Liver (tissue), 9 donors: ENCODE data around the gene SH2D5. TPM values are rescaled to one million over a fixed set of nuclear protein-coding genes. Genes with fewer than 3 reads are reported as not detected.

Source experiments
- DNase-seq: peaks from one replicate; pipeline ENCODE4 v3.0.0-alpha.2; 2017; ENCODE audit warnings: low spot score
- H3K27ac ChIP-seq, 2 donors: one replicate each; pipeline ENCODE4 v1.7.0; 2013; ENCODE audit warnings: inconsistent platforms in 2 of 2, low read length in 2 of 2, control low read depth in 1 of 2, low read depth in 1 of 2, mild to moderate bottlenecking in 1 of 2
- H3K27me3 ChIP-seq, 4 donors: one replicate each; pipeline versions ENCODE4 v1.6.1 to v1.7.0; 2013; ENCODE audit warnings: low read length in 3 of 4, inconsistent platforms in 1 of 4, mild to moderate bottlenecking in 1 of 4, moderate library complexity in 1 of 4; ENCODE audit not compliant: control insufficient read depth in 4 of 4, insufficient read depth in 4 of 4
- H3K36me3 ChIP-seq, 4 donors: one replicate each; pipeline versions ENCODE4 v1.6.1 to v1.7.0; 2013; ENCODE audit warnings: low read length in 3 of 4, mild to moderate bottlenecking in 3 of 4, low read depth in 1 of 4, moderate library complexity in 1 of 4; ENCODE audit not compliant: control insufficient read depth in 4 of 4, insufficient read depth in 3 of 4
- H3K4me1 ChIP-seq, 4 donors: one replicate each; pipeline versions ENCODE4 v1.6.1 to v1.7.0; 2013; ENCODE audit warnings: low read length in 3 of 4, mild to moderate bottlenecking in 3 of 4, moderate library complexity in 1 of 4; ENCODE audit not compliant: control insufficient read depth in 4 of 4, insufficient read depth in 4 of 4
- H3K4me3 ChIP-seq, 3 donors: one replicate each; pipeline versions ENCODE4 v1.6.1 to v1.7.0; 2013; ENCODE audit warnings: low read length in 3 of 3, control low read depth in 1 of 3, low read depth in 1 of 3, mild to moderate bottlenecking in 1 of 3
- H3K9ac ChIP-seq, 2 donors: one replicate each; pipeline ENCODE4 v1.7.0; 2013; ENCODE audit warnings: low read length in 2 of 2, mild to moderate bottlenecking in 2 of 2, moderate library complexity in 2 of 2, control low read depth in 1 of 2, low read depth in 1 of 2
- H3K9me3 ChIP-seq, 4 donors: one replicate each; pipeline versions ENCODE4 v1.6.1 to v1.7.0; 2013; ENCODE audit warnings: low read length in 3 of 4; ENCODE audit not compliant: control insufficient read depth in 4 of 4
- EGR1 ChIP-seq, 2 donors: IDR thresholded peaks; 2 replicates each; pipeline ENCODE4 v1.6.1; 2016 to 2018; ENCODE audit warnings: antibody characterized with exemption in 2 of 2, low read depth in 2 of 2
- FOXA1 ChIP-seq: IDR thresholded peaks from 2 replicates; pipeline ENCODE4 v1.6.1; 2016; ENCODE audit warnings: antibody characterized with exemption
- FOXA2 ChIP-seq: IDR thresholded peaks from 2 replicates; pipeline ENCODE4 v1.6.1; 2016; ENCODE audit warnings: antibody characterized with exemption
- GABPA ChIP-seq, 2 donors: IDR thresholded peaks in 1 of 2; conservative IDR thresholded peaks in 1 of 2; 2 replicates each; pipeline ENCODE4 v1.6.1; 2016; ENCODE audit warnings: antibody characterized with exemption in 2 of 2, mild to moderate bottlenecking in 1 of 2, moderate library complexity in 1 of 2
- HNF4A ChIP-seq, 2 donors: conservative IDR thresholded peaks; 2 replicates each; pipeline ENCODE4 v1.6.1; 2016; ENCODE audit warnings: antibody characterized with exemption in 2 of 2, mild to moderate bottlenecking in 2 of 2
- HNF4G ChIP-seq: IDR thresholded peaks from 2 replicates; pipeline ENCODE4 v1.6.1; 2016; ENCODE audit warnings: antibody characterized with exemption
- JUND ChIP-seq, 2 donors: IDR thresholded peaks; 2 replicates each; pipeline ENCODE4 v1.6.1; 2016; ENCODE audit warnings: antibody characterized with exemption in 2 of 2
- NR2F2 ChIP-seq: IDR thresholded peaks from 2 replicates; pipeline ENCODE4 v1.6.1; 2016; ENCODE audit warnings: antibody characterized with exemption
- RAD21 ChIP-seq, 2 donors: IDR thresholded peaks; 2 replicates each; pipeline ENCODE4 v1.6.1; 2016; ENCODE audit warnings: antibody characterized with exemption in 2 of 2, mild to moderate bottlenecking in 2 of 2
- RXRA ChIP-seq, 2 donors: IDR thresholded peaks; 2 replicates each; pipeline ENCODE4 v1.6.1; 2017 to 2018; ENCODE audit warnings: antibody characterized with exemption in 2 of 2, mild to moderate bottlenecking in 1 of 2
- SP1 ChIP-seq: IDR thresholded peaks from 2 replicates; pipeline ENCODE4 v1.6.1; 2018; ENCODE audit warnings: antibody characterized with exemption, mild to moderate bottlenecking
- TAF1 ChIP-seq: conservative IDR thresholded peaks from 2 replicates; pipeline ENCODE4 v1.6.1; 2016; ENCODE audit warnings: antibody characterized with exemption, mild to moderate bottlenecking
- YY1 ChIP-seq: IDR thresholded peaks from 2 replicates; pipeline ENCODE4 v1.6.1; 2016; ENCODE audit warnings: antibody characterized with exemption, mild to moderate bottlenecking
- WGBS: extraction: QIAGEN DNeasy Blood & Tissue Kit; methylation state at CpG from one replicate; pipeline ENCODE4 v1.1.7; 2013; 5-methylcytosine and 5-hydroxymethylcytosine counted together
- polyA plus RNA-seq, 2 donors: library from polyadenylated mRNA; stranded (reverse) in 1 of 2; unstranded in 1 of 2; fragments of 200-250 nt in 1 of 2; fragments of >200 nt in 1 of 2; fragmentation: Nextera tagmentation in 1 of 2; extraction: Ambion mirVana in 1 of 2; gene quantifications; one replicate each; pipeline versions ENCODE4 v1.2.1 to v1.2.3, GENCODE V29; 2013 to 2015
- total RNA-seq, 2 donors: library from RNA; depleted of rRNA; stranded (reverse); fragments of >200 nt; gene quantifications; one replicate each; pipeline ENCODE4 v1.2.3, GENCODE V29; 2014
- TF ChIP-seq, protein P1 (sequence below): IDR thresholded peaks from 2 replicates; pipeline ENCODE4 v1.6.1; 2016; ENCODE audit warnings: antibody characterized with exemption, mild to moderate bottlenecking
- TF ChIP-seq, protein P2 (sequence below): IDR thresholded peaks from 2 replicates; pipeline ENCODE4 v1.6.1; 2016; ENCODE audit warnings: antibody characterized with exemption
- TF ChIP-seq, protein P3 (sequence below): fragments of 150-350 bp; IDR thresholded peaks from 2 replicates; pipeline ENCODE4 v1.5.1; 2017; ENCODE audit warnings: improper control_type of control experiment, low read depth, low read length; ENCODE audit not compliant: missing input control
- TF ChIP-seq, protein P4 (sequence below): IDR thresholded peaks from 2 replicates; pipeline ENCODE4 v1.6.1; 2016; ENCODE audit warnings: antibody characterized with exemption
- TF ChIP-seq, protein P5 (sequence below): IDR thresholded peaks from 2 replicates; pipeline ENCODE4 v1.6.1; 2016; ENCODE audit warnings: antibody characterized with exemption
- donor health status: healthy.
- donor health status: healthy.
- donor health status: healthy.
- donor health status: healthy.
- donor health status: healthy.

Gene SH2D5
- total and polyA plus RNA-seq, 4 donors, result 0.05 TPM; not detected in 3

DNA sequence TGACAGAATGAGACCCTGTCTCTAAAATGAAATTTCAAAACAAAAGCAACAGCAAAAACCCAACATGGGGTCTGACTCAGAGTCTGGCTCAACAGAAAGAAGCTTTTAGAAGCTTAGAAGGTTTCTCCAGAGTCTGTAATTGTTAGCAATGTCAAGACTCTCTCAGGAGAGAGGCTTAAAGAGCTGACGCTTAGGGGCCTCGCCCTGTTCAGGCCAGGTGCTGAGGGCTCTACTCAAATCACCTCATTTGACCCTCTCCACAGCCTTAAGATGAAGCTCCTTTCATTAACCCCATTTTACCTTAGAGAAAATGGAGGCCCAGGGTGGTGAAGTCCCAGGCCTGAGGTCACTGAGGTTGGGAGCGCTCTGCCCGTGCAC, 9.4 kb downstream of the SH2D5 start:
- no peak for DNase-seq
- no peak overlapping the region for H3K4me3 ChIP-seq
- no peak overlapping the region for H3K27ac ChIP-seq
- peaks cover 0 to under 1% (median 0%) of the 10 kb centered on the region in 4 donors for H3K4me1 ChIP-seq
- no peaks in the 10 kb centered on the region for H3K27me3 ChIP-seq
- no peak overlapping the region for H3K9ac ChIP-seq
- TF ChIP-seq RXRA (IDR thresholded peaks at IDR 0.05) (no peak), FOXA2 (no peak), HNF4A (conservative IDR thresholded peaks at IDR 0.05) (no peak), TAF1 (no peak), HNF4G (no peak), SP1 (no peak), YY1 (no peak), GABPA (IDR thresholded peaks at IDR 0.05 in 1 of 2, conservative IDR thresholded peaks at IDR 0.05 in 1 of 2) (no peak), RAD21 (IDR thresholded peaks at IDR 0.05) (no peak), JUND (IDR thresholded peaks at IDR 0.05) (no peak), NR2F2 (no peak), FOXA1 (no peak), EGR1 (IDR thresholded peaks at IDR 0.05; ENCODE audit: low read depth in 2 of 2) (no peak)
- TF ChIP-seq, protein P1, sequence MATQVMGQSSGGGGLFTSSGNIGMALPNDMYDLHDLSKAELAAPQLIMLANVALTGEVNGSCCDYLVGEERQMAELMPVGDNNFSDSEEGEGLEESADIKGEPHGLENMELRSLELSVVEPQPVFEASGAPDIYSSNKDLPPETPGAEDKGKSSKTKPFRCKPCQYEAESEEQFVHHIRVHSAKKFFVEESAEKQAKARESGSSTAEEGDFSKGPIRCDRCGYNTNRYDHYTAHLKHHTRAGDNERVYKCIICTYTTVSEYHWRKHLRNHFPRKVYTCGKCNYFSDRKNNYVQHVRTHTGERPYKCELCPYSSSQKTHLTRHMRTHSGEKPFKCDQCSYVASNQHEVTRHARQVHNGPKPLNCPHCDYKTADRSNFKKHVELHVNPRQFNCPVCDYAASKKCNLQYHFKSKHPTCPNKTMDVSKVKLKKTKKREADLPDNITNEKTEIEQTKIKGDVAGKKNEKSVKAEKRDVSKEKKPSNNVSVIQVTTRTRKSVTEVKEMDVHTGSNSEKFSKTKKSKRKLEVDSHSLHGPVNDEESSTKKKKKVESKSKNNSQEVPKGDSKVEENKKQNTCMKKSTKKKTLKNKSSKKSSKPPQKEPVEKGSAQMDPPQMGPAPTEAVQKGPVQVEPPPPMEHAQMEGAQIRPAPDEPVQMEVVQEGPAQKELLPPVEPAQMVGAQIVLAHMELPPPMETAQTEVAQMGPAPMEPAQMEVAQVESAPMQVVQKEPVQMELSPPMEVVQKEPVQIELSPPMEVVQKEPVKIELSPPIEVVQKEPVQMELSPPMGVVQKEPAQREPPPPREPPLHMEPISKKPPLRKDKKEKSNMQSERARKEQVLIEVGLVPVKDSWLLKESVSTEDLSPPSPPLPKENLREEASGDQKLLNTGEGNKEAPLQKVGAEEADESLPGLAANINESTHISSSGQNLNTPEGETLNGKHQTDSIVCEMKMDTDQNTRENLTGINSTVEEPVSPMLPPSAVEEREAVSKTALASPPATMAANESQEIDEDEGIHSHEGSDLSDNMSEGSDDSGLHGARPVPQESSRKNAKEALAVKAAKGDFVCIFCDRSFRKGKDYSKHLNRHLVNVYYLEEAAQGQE, result no peak
- TF ChIP-seq, protein P2, sequence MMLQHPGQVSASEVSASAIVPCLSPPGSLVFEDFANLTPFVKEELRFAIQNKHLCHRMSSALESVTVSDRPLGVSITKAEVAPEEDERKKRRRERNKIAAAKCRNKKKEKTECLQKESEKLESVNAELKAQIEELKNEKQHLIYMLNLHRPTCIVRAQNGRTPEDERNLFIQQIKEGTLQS, result no peak
- TF ChIP-seq, protein P3, sequence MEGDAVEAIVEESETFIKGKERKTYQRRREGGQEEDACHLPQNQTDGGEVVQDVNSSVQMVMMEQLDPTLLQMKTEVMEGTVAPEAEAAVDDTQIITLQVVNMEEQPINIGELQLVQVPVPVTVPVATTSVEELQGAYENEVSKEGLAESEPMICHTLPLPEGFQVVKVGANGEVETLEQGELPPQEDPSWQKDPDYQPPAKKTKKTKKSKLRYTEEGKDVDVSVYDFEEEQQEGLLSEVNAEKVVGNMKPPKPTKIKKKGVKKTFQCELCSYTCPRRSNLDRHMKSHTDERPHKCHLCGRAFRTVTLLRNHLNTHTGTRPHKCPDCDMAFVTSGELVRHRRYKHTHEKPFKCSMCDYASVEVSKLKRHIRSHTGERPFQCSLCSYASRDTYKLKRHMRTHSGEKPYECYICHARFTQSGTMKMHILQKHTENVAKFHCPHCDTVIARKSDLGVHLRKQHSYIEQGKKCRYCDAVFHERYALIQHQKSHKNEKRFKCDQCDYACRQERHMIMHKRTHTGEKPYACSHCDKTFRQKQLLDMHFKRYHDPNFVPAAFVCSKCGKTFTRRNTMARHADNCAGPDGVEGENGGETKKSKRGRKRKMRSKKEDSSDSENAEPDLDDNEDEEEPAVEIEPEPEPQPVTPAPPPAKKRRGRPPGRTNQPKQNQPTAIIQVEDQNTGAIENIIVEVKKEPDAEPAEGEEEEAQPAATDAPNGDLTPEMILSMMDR, result no peak
- TF ChIP-seq, protein P4, sequence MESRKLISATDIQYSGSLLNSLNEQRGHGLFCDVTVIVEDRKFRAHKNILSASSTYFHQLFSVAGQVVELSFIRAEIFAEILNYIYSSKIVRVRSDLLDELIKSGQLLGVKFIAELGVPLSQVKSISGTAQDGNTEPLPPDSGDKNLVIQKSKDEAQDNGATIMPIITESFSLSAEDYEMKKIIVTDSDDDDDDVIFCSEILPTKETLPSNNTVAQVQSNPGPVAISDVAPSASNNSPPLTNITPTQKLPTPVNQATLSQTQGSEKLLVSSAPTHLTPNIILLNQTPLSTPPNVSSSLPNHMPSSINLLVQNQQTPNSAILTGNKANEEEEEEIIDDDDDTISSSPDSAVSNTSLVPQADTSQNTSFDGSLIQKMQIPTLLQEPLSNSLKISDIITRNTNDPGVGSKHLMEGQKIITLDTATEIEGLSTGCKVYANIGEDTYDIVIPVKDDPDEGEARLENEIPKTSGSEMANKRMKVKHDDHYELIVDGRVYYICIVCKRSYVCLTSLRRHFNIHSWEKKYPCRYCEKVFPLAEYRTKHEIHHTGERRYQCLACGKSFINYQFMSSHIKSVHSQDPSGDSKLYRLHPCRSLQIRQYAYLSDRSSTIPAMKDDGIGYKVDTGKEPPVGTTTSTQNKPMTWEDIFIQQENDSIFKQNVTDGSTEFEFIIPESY, result no peak
- TF ChIP-seq, protein P5, sequence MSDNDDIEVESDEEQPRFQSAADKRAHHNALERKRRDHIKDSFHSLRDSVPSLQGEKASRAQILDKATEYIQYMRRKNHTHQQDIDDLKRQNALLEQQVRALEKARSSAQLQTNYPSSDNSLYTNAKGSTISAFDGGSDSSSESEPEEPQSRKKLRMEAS, result no peak
- H3K9me3 ChIP-seq, result no peaks in the 10 kb centered on the region
- no peaks in the 10 kb centered on the region for H3K36me3 ChIP-seq
- 90% methylated on average over 4 of the region's 4 CpGs for WGBS
